Endothelial cell of umbilical vein (primary cell): ENCODE results near the gene CKAP5. TPM values are rescaled to one million over a fixed set of nuclear protein-coding genes. Genes with fewer than 3 reads are reported as not detected.

Experiments
- BruUV-seq: library from RNA; stranded (reverse); fragments of 400-500 nt; replicated peaks from 2 replicates; lab custom pipeline; 2021; lab: Mats Ljungman, UMichigan
- CTCF ChIA-PET: fragments of 300-600, 350-600 bp; sonication (Branson Sonifier 250); formaldehyde crosslinking; loops from one replicate; lab custom pipeline; 2021; ENCODE audit warnings: antibody characterized with exemption, inconsistent platforms; lab: Charles Lee
- POLR2A ChIA-PET: fragments of 300-600, 350-600 bp; sonication (Branson Sonifier 250); formaldehyde crosslinking; loops from one replicate; lab custom pipeline; 2021; ENCODE audit warnings: antibody characterized with exemption, inconsistent platforms; lab: Charles Lee
- DNase-seq: peaks from one replicate; pipeline ENCODE4 v3.0.0-alpha.2; 2011; ENCODE audit warnings: low read depth, low spot score
- FAIRE-seq: peaks from 2 replicates; lab custom pipeline; 2011; peaks lifted over from hg19 to GRCh38; lab: Jason Lieb, UNC
- H2AFZ ChIP-seq: 2 replicates; pipeline ENCODE4 v1.6.0; 2012; ENCODE audit warnings: low read depth, low read length, control low read depth, inconsistent platforms
- H3K27ac ChIP-seq: 2 replicates; pipeline ENCODE4 v1.5.1; 2011; ENCODE audit warnings: low read depth, mild to moderate bottlenecking, control low read depth, low read length, moderate library complexity; ENCODE audit not compliant: insufficient read depth
- H3K27me3 ChIP-seq, 2 experiments: 2 replicates each; pipeline versions ENCODE4 v1.6.0 to v1.6.1; 2011; ENCODE audit warnings: low read length in 2 of 2, mixed read lengths in 1 of 2; ENCODE audit not compliant: control insufficient read depth in 2 of 2, insufficient read depth in 2 of 2
- H3K36me3 ChIP-seq, 2 experiments: 2 replicates in 1 of 2; 3 replicates in 1 of 2; pipeline ENCODE4 v1.5.1; 2011; ENCODE audit warnings: low read length in 2 of 2, mild to moderate bottlenecking in 1 of 2, moderate library complexity in 1 of 2; ENCODE audit not compliant: control insufficient read depth in 2 of 2, insufficient read depth in 2 of 2; ENCODE audit errors: extremely low read depth in 1 of 2
- H3K4me1 ChIP-seq: 3 replicates; pipeline ENCODE4 v1.5.1; 2011; ENCODE audit warnings: mild to moderate bottlenecking, low read length; ENCODE audit not compliant: control insufficient read depth, insufficient read depth; ENCODE audit errors: extremely low read depth
- H3K4me2 ChIP-seq: 2 replicates; pipeline ENCODE4 v1.6.1; 2011; ENCODE audit warnings: low read length, control low read depth, mixed read lengths; ENCODE audit not compliant: insufficient read depth
- H3K4me3 ChIP-seq, 3 experiments: fragments of 200-600 bp in 1 of 3; sonication (generic), shearing (Covaris generic) in 1 of 3; replicated peaks in 1 of 3; 2 replicates each; pipeline ENCODE4 v1.5.1; 2011 to 2016; ENCODE audit warnings: control low read depth in 3 of 3, low read length in 3 of 3, mild to moderate bottlenecking in 2 of 3, inconsistent platforms in 1 of 3, low read depth in 1 of 3, moderate library complexity in 1 of 3; ENCODE audit not compliant: insufficient read depth in 1 of 3
- H3K79me2 ChIP-seq: 2 replicates; pipeline ENCODE4 v1.6.0; 2012; ENCODE audit warnings: low read length, inconsistent platforms; ENCODE audit not compliant: control insufficient read depth, insufficient read depth
- H3K9ac ChIP-seq: replicated peaks from 2 replicates; pipeline ENCODE3; 2011; ENCODE audit warnings: low read length, control low read depth; ENCODE audit not compliant: insufficient read depth; ENCODE audit errors: extremely low read depth
- H3K9me1 ChIP-seq: replicated peaks from 3 replicates; pipeline ENCODE4 v1.6.0; 2011; ENCODE audit warnings: mild to moderate bottlenecking, low read length; ENCODE audit not compliant: control insufficient read depth, insufficient read depth; ENCODE audit errors: extremely low read depth
- H3K9me3 ChIP-seq: replicated peaks from 2 replicates; pipeline ENCODE4 v1.5.1; 2012; ENCODE audit warnings: low read length, inconsistent platforms; ENCODE audit not compliant: control insufficient read depth, insufficient read depth
- H4K20me1 ChIP-seq: replicated peaks from 2 replicates; pipeline ENCODE3; 2011; ENCODE audit warnings: mild to moderate bottlenecking, low read length; ENCODE audit not compliant: control insufficient read depth, insufficient read depth; ENCODE audit errors: extremely low read depth
- EZH2 ChIP-seq: IDR thresholded peaks from 2 replicates; pipeline ENCODE4 v1.6.1; 2012; ENCODE audit warnings: borderline replicate concordance, low read depth, mild to moderate bottlenecking, moderate library complexity, low read length, inconsistent platforms; ENCODE audit not compliant: severe bottlenecking
- FOS ChIP-seq: IDR thresholded peaks from 2 replicates; pipeline ENCODE4 v1.6.1; 2011; ENCODE audit warnings: mild to moderate bottlenecking, low read length, moderate library complexity, borderline replicate concordance; ENCODE audit not compliant: insufficient read depth
- GATA2 ChIP-seq: IDR thresholded peaks from 2 replicates; pipeline ENCODE4 v1.7.0; 2011; ENCODE audit warnings: low read depth, mild to moderate bottlenecking, moderate library complexity, mixed read lengths, low read length; ENCODE audit not compliant: insufficient read length, insufficient read depth
- JUN ChIP-seq: IDR thresholded peaks from 2 replicates; pipeline ENCODE4 v1.6.1; 2011; ENCODE audit warnings: borderline replicate concordance, low read depth; ENCODE audit not compliant: insufficient read length, insufficient read depth
- MYC ChIP-seq: IDR thresholded peaks from one replicate; pipeline ENCODE4 v1.6.1; 2011; ENCODE audit warnings: mild to moderate bottlenecking, low read depth, low read length
- POLR2A ChIP-seq: IDR thresholded peaks from 2 replicates; pipeline ENCODE4 v1.6.1; 2012; ENCODE audit warnings: low read depth, mild to moderate bottlenecking, control low read depth, low read length
- POLR2AphosphoS5 ChIP-seq: IDR thresholded peaks from 2 replicates; pipeline ENCODE4 v1.6.1; 2012; ENCODE audit warnings: low read depth, mild to moderate bottlenecking, control low read depth, low read length, moderate library complexity; ENCODE audit not compliant: insufficient read depth
- dilution Hi-C: fragments of 300-500 bp; cut with MboI; formaldehyde crosslinking; loops from one replicate; pipeline ENCODE4 v1.15.0; 2019; ENCODE audit warnings: low sequenced_read_pairs; ENCODE audit not compliant: extremely low pct_ligation_motif_present
- intact Hi-C: fragments of 100-400 bp; cut with micrococcal nuclease; formaldehyde crosslinking; loops from one replicate; pipeline ENCODE4 v1.10.0; 2022
- polyA plus RNA-seq, 4 experiments: library from polyadenylated mRNA; depleted of rRNA in 3 of 4; stranded (reverse) in 3 of 4; unstranded in 1 of 4; fragments of >200 nt; gene quantifications; 2 replicates each; pipeline versions ENCODE4 v1.2.1 to v1.2.3, GENCODE V29; 2011 to 2012; ENCODE audit warnings: missing spikeins in 1 of 4
- total RNA-seq: library from RNA; stranded (reverse); gene quantifications from 2 replicates; pipeline ENCODE4 v1.2.3, GENCODE V29; 2021
- TF ChIP-seq, protein P1 (sequence below), 2 donors: IDR thresholded peaks; 1 replicate in 1 of 2; 2 replicates in 1 of 2; pipeline ENCODE4 v1.5.1; 2011; ENCODE audit warnings: low read length in 2 of 2, mild to moderate bottlenecking in 2 of 2, moderate library complexity in 2 of 2, control low read depth in 1 of 2, inconsistent platforms in 1 of 2, low read depth in 1 of 2; ENCODE audit not compliant: insufficient read depth in 1 of 2; ENCODE audit errors: extremely low read depth in 1 of 2
- TF ChIP-seq, protein P2 (sequence below): IDR thresholded peaks from 2 replicates; pipeline ENCODE4 v1.6.1; 2011; ENCODE audit not compliant: insufficient read depth, insufficient read length

The CKAP5 gene
- total and polyA plus RNA-seq, 2 donors (not counting 3 experiments of a cell fraction or from before 2014, with no cell fraction given): 47.4 to 138 TPM

DNA sequence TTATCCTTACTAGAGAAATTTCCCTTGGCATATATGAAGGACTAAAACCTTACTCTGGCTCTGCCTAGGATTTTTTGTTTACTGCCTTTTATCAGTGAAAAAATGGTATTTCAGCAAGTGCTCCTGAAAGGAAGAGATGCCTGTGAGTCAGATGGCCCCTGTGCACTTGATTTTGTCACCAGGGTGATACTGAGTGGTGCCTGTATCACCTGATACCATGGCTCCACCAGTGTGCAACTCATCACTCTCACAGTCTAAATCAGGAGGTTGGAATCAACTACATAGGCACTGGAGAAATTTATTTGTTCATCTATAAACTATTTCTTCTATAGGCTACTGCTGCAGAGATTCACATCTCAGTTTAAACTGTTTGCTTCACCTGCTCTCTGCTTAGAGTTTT is 83.8 kb downstream of the CKAP5 start:
- intact Hi-C loops: no loop called here

More for the DNA sequence above, 83.8 kb downstream of the CKAP5 start:
- POLR2A ChIA-PET: no interaction called here
- Histone ChIP-seq H3K36me3 (peaks cover 15 to 40% of the 10 kb centered on the region in 2 experiments), H3K4me3 (no peak overlapping the region), H3K79me2 (no peaks in the 10 kb centered on the region), H3K4me2 (no peak overlapping the region), H3K9me3 (no peaks in the 10 kb centered on the region), H3K9me1 (no peaks in the 10 kb centered on the region), H3K4me1 (no peaks in the 10 kb centered on the region), H2AFZ (no peak overlapping the region), H3K27me3 (no peaks in the 10 kb centered on the region), H3K27ac (no peak overlapping the region), H3K9ac (no peak overlapping the region), H4K20me1 (no peaks in the 10 kb centered on the region)
- dilution Hi-C loops: no loop called here
- FAIRE-seq: no peak
- CTCF ChIA-PET: no interaction called here
- no TSS peak for BruUV-seq
- DNase-seq: no peak
- TF ChIP-seq EZH2 (no peak), GATA2 (no peak), MYC (no peak), POLR2A (no peak), JUN (no peak), FOS (no peak), POLR2AphosphoS5 (no peak)
- TF ChIP-seq, protein P1, sequence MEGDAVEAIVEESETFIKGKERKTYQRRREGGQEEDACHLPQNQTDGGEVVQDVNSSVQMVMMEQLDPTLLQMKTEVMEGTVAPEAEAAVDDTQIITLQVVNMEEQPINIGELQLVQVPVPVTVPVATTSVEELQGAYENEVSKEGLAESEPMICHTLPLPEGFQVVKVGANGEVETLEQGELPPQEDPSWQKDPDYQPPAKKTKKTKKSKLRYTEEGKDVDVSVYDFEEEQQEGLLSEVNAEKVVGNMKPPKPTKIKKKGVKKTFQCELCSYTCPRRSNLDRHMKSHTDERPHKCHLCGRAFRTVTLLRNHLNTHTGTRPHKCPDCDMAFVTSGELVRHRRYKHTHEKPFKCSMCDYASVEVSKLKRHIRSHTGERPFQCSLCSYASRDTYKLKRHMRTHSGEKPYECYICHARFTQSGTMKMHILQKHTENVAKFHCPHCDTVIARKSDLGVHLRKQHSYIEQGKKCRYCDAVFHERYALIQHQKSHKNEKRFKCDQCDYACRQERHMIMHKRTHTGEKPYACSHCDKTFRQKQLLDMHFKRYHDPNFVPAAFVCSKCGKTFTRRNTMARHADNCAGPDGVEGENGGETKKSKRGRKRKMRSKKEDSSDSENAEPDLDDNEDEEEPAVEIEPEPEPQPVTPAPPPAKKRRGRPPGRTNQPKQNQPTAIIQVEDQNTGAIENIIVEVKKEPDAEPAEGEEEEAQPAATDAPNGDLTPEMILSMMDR (IDR thresholded peaks at IDR 0.05; ENCODE audit: extremely low read depth in 1 of 2, insufficient read depth in 1 of 2, low read depth in 1 of 2, low read length in 2 of 2): no peak
- TF ChIP-seq, protein P2, sequence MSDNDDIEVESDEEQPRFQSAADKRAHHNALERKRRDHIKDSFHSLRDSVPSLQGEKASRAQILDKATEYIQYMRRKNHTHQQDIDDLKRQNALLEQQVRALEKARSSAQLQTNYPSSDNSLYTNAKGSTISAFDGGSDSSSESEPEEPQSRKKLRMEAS: no peak
